A673 (cell line): Measurements from ENCODE around the gene HYDIN. TPM values are rescaled to one million over a fixed set of nuclear protein-coding genes. Genes with fewer than 3 reads are reported as not detected.

Source experiments
- BruUV-seq: library from RNA; stranded (reverse); fragments of 400-500 nt; replicated peaks from 2 replicates; lab custom pipeline; 2021; lab: Mats Ljungman, UMichigan
- CTCF ChIA-PET: fragments of 300-600 bp; sonication (Branson Sonifier 250); formaldehyde crosslinking; loops from one replicate; lab custom pipeline; 2022; ENCODE audit warnings: antibody characterized with exemption; lab: Charles Lee
- POLR2A ChIA-PET: fragments of 300-600 bp; sonication (Branson Sonifier 250); formaldehyde crosslinking; loops from one replicate; lab custom pipeline; 2022; ENCODE audit warnings: antibody characterized with exemption; ENCODE audit not compliant: low non-redundant PET; lab: Charles Lee
- DNase-seq: peaks from one replicate; pipeline ENCODE4 v3.0.0-alpha.2; 2015; ENCODE audit warnings: low spot score
- H3K27ac ChIP-seq: fragments of 200-600 bp; sonication (generic); 2 replicates; pipeline ENCODE4 v1.5.1; 2016; ENCODE audit warnings: mixed run types, low read depth, mild to moderate bottlenecking, mixed read lengths, antibody characterized with exemption, low read length; ENCODE audit not compliant: poor library complexity, severe bottlenecking
- H3K27me3 ChIP-seq: fragments of 200-600 bp; sonication (generic); replicated peaks from 2 replicates; pipeline ENCODE4 v1.6.1; 2017; ENCODE audit warnings: mixed run types, low read depth, mild to moderate bottlenecking, mixed read lengths, antibody characterized with exemption, low read length; ENCODE audit not compliant: insufficient read depth, poor library complexity
- H3K36me3 ChIP-seq: fragments of 200-600 bp; sonication (generic); 2 replicates; pipeline ENCODE4 v1.6.1; 2016; ENCODE audit warnings: mixed run types, mild to moderate bottlenecking, mixed read lengths, antibody characterized with exemption, low read length; ENCODE audit not compliant: insufficient read depth, poor library complexity, severe bottlenecking
- H3K4me1 ChIP-seq: fragments of 200-600 bp; sonication (generic); 2 replicates; pipeline ENCODE4 v1.6.1; 2017; ENCODE audit warnings: mixed run types, mild to moderate bottlenecking, mixed read lengths, antibody characterized with exemption, low read length; ENCODE audit not compliant: insufficient read depth, poor library complexity, severe bottlenecking
- H3K4me3 ChIP-seq: fragments of 200-600 bp; sonication (generic); 2 replicates; pipeline ENCODE4 v1.5.1; 2016; ENCODE audit warnings: low read depth, mixed run types, mild to moderate bottlenecking, mixed read lengths, low read length; ENCODE audit not compliant: poor library complexity, severe bottlenecking
- H3K9me3 ChIP-seq: fragments of 200-600 bp; sonication (generic); 2 replicates; pipeline ENCODE4 v1.6.1; 2016; ENCODE audit warnings: mixed run types, low read depth, mild to moderate bottlenecking, mixed read lengths, antibody characterized with exemption, low read length; ENCODE audit not compliant: poor library complexity, severe bottlenecking
- EZH2 ChIP-seq: fragments of 200-600 bp; sonication (generic); IDR thresholded peaks from 2 replicates; pipeline ENCODE4 v1.6.1; 2017; ENCODE audit warnings: borderline replicate concordance, low read depth, mild to moderate bottlenecking, mixed read lengths, antibody characterized with exemption, low read length; ENCODE audit not compliant: poor library complexity, severe bottlenecking
- intact Hi-C: fragments of 100-400 bp; cut with micrococcal nuclease; formaldehyde crosslinking; loops from one replicate; pipeline ENCODE4 v1.10.0; 2022; ENCODE audit not compliant: unreplicated experiment
- total RNA-seq: library from RNA; stranded (reverse); gene quantifications from 2 replicates; pipeline ENCODE4 v1.2.3, GENCODE V29; 2021
- TF ChIP-seq, protein P1 (sequence below): fragments of 300-800, 200-600 bp; sonication (generic); conservative IDR thresholded peaks from 2 replicates; pipeline ENCODE4 v1.5.1; 2017; ENCODE audit warnings: low read depth, mild to moderate bottlenecking, antibody characterized with exemption, low read length, moderate library complexity, mixed read lengths

The HYDIN gene
- total RNA-seq, 1 experiment from 2014 or later = not detected

DNA sequence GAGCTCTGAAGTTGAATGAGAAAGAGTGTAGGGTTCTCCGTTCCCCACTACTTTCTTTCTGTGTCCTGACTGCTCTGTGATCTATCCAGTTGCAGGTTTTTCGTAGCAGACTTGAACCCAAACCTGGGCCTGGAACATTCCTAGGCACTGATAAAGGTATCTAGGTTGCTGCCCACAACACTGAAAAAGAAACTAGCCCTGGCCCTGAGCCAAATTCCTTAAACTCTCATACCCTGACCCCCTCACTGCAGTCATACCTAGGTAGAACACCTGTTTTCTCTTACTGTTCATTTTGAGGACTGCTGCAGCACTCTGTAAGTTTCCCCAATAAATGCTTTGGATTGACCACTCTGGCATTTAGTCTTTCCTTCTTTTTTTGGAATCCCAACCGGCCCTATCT lies 5.4 kb downstream of the HYDIN start:
- TF ChIP-seq, protein P1, sequence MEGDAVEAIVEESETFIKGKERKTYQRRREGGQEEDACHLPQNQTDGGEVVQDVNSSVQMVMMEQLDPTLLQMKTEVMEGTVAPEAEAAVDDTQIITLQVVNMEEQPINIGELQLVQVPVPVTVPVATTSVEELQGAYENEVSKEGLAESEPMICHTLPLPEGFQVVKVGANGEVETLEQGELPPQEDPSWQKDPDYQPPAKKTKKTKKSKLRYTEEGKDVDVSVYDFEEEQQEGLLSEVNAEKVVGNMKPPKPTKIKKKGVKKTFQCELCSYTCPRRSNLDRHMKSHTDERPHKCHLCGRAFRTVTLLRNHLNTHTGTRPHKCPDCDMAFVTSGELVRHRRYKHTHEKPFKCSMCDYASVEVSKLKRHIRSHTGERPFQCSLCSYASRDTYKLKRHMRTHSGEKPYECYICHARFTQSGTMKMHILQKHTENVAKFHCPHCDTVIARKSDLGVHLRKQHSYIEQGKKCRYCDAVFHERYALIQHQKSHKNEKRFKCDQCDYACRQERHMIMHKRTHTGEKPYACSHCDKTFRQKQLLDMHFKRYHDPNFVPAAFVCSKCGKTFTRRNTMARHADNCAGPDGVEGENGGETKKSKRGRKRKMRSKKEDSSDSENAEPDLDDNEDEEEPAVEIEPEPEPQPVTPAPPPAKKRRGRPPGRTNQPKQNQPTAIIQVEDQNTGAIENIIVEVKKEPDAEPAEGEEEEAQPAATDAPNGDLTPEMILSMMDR = no peak
- no peak for TF ChIP-seq EZH2
- POLR2A ChIA-PET = no interaction called here
- Histone ChIP-seq H3K27ac (no peak overlapping the region), H3K36me3 (no peaks in the 10 kb centered on the region), H3K9me3 (peaks cover 18% of the 10 kb centered on the region), H3K4me1 (no peaks in the 10 kb centered on the region), H3K27me3 (peaks cover 6% of the 10 kb centered on the region), H3K4me3 (no peak overlapping the region)
- intact Hi-C loops = no loop called here
- DNase-seq = no peak
- CTCF ChIA-PET = no interaction called here
- no TSS peak for BruUV-seq

DNA sequence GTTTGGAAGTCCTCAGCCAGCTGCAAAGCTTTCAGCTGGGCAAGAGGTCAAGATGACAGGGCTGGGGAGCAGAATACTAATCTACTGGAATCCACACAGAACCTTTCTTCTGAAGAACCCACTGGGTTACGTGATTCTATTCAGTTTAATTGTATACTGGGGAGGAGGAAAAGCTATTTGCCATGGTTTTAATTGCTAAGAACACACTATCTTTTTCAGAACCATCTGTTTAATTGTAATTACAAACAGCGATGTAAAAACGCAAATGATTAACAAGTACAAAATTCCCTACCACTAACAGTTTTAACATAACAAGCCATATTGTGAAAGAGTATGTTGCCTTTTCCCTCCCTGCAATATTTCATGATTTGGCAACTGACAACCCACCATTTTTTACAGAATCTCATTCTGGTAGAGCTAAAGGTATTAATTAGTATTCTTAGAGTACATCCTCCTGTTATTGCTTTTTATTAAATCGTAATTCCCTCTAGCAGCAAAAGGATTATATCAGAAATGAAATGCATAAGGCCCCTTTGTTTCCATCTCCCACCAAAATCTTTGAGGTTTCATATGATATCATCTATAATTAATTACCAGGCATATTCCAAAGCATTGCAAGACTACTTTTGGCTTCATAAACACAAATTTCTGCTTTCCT lies 12.1 kb downstream of the HYDIN start:
- Histone ChIP-seq H3K36me3 (no peaks in the 10 kb centered on the region), H3K27ac (no peak overlapping the region), H3K4me1 (no peaks in the 10 kb centered on the region), H3K27me3 (peaks cover 52% of the 10 kb centered on the region), H3K9me3 (no peaks in the 10 kb centered on the region), H3K4me3 (no peak overlapping the region)
- no peak for DNase-seq
- ChIA-PET POLR2A (no interaction called here), CTCF (no interaction called here)
- intact Hi-C loops = no loop called here
- TF ChIP-seq EZH2 = no peak
- TF ChIP-seq, protein P1 = no peak
- BruUV-seq = no TSS peak

DNA sequence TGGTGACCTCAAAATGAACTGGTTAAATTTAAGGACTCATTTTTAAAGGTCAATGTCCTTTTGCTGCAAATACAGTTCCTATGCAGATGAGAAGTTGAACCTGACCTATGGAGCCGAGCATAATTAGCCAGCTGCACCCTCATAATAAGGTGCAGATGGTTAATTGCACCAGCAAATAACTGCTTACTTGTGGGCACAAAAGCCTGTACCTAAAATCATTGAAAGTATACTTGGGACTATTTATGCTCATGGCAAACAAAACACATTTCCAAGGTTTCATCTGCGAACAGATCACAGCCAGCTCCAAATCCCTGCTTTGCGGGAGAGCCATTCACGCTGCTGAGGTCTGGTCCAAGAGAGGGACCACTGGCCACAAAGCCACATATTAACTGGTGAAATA lies 13.0 kb downstream of the HYDIN start:
- ChIA-PET POLR2A (no interaction called here), CTCF (no interaction called here)
- DNase-seq = no peak
- no peaks in the 10 kb centered on the region for H3K9me3 ChIP-seq
- BruUV-seq = no TSS peak
- TF ChIP-seq EZH2 = no peak
- TF ChIP-seq, protein P1 = no peak
- H3K36me3 ChIP-seq = no peaks in the 10 kb centered on the region
- H3K27ac ChIP-seq = no peak overlapping the region
- no peak overlapping the region for H3K4me3 ChIP-seq
- no peaks in the 10 kb centered on the region for H3K4me1 ChIP-seq
- peaks cover 58% of the 10 kb centered on the region for H3K27me3 ChIP-seq
- intact Hi-C loops = no loop called here
